EL (cell line): Measurements from ENCODE around the gene RIMS1.
A peak's percentile ranks its signal among the peaks of the same experiment; 100 is the strongest.

Source experiments
- DNase-seq: peaks from one replicate; pipeline ENCODE4 v3.0.0-alpha.2; 2016

The RIMS1 gene

DNA sequence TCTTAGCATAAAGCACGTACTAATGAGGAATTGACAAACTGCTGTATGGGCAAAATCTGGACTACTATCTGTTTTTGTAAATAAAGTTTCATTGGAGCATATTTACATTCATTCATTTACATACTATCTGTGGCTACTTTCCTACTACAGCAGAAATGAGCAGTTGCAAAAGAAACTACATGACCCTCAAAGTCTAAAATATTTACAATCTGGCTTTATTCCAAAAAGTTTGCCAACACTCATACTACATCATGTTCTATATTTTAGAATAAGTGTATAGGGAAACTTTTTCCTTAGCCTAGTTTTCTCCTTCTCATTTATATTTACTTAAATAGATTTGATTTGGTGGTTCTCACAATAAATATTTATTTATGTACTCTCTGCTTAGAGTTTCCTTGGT is 208.2 kb downstream of the RIMS1 start:
- no peak for DNase-seq

GRCh38 chr6:72102561-72102960 is 216.2 kb downstream of the RIMS1 start:
- no peak for DNase-seq

DNA sequence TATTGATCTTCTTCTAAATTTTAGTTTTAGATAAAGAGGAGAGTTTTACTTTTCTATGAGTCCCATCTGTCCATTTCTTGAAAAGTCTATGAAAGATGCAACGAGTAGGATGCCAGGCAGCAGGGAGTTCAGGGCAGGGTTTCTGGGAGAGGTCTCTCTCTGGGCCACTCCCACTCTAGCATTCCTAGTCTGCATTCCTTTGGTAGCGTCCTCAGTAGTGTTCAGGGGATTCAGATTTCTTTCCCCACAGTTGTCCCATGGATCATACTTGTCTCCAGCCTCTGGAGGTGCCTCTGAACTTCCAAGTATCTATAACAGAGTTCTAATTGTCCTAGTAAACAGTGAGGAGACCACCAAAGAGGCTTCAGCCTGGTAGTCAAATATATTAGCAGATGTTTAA is 225.3 kb downstream of the RIMS1 start:
- no peak for DNase-seq

GRCh38 chr6:72130327-72130726 is 244.0 kb downstream of the RIMS1 start:
- no peak for DNase-seq

DNA sequence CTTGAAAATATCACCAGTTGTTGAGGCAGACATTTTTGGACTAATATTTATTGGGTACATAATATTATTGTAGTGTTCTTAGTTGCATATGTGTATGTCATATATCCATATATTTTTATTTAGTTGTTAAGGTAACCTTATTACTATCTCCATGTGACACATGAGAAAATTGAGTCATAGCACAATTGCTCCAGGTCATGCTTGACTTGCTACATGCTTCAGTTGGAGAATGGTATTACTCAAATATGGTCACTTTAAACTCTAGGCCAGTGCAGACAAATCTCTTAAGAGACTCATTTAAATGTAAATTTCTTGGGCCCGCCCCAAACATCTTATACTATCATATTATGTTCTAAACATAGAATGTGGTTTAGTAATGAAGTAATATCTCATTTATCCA is 246.1 kb downstream of the RIMS1 start:
- no peak for DNase-seq

- peak; percentile 6 for DNase-seq
Measured at GRCh38 chr6:72132851-72133250, 246.5 kb downstream of the RIMS1 start.

- no peak for DNase-seq
Measured at GRCh38 chr6:72133324-72133723, 247.0 kb downstream of the RIMS1 start.

GRCh38 chr6:72140795-72141194 is 254.4 kb downstream of the RIMS1 start:
- no peak for DNase-seq

- DNase-seq: no peak
Measured at GRCh38 chr6:72149715-72150114, 263.4 kb downstream of the RIMS1 start.

GRCh38 chr6:72151742-72152141 is 265.4 kb downstream of the RIMS1 start:
- no peak for DNase-seq

- DNase-seq: no peak
Measured at GRCh38 chr6:72175916-72176315, 289.6 kb downstream of the RIMS1 start.

DNA sequence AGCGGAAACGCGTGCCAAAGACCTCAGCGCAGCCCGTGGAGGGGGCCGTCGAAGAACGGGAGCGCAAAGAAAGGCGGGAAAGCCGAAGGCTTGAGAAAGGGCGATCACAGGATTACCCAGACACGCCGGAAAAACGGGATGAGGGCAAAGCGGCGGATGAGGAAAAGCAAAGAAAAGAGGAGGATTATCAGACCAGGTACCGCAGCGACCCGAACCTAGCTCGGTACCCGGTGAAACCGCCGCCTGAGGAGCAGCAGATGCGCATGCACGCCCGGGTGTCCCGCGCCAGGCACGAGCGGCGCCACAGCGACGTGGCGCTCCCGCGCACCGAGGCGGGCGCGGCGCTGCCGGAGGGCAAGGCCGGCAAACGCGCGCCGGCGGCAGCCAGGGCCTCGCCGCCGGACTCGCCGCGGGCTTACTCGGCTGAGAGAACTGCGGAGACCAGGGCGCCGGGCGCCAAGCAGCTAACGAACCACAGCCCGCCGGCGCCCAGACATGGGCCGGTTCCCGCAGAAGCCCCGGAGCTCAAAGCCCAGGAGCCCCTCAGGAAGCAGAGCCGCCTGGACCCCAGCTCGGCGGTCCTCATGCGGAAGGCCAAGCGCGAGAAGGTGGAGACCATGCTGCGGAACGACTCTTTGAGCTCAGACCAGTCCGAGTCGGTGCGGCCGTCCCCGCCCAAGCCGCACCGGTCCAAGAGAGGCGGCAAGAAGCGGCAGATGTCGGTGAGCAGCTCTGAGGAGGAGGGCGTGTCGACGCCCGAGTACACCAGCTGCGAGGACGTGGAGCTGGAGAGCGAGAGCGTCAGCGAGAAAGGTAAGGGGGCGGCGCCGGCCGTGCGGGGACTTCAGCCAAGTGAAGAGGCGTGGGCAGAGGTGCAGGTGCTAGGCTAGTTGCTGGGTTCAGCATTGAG is 296.2 kb downstream of the RIMS1 start:
- peak; percentile 31 for DNase-seq

- DNase-seq: no peak
Measured at GRCh38 chr6:72203983-72204382, 317.6 kb downstream of the RIMS1 start.

- no peak for DNase-seq
Measured at GRCh38 chr6:72205500-72205899, 319.1 kb downstream of the RIMS1 start.

DNA sequence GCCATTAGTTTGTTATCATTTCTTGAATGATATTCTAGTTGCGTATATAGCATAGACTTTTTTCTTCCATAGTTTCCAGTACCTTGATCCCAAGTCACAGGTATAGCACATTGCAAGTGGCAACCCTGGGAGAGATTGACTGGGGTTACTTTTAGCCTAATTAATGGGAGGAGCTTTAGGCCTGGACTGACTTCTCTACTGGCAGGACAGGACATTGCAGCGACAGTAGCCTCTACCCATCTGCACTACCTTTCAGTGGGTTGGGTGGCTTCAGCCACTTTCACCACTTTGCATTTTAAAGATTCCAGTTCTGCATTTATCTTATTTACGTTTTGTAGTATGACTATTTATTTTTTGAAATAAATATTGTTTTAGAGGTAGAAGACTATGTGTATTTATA is 320.3 kb downstream of the RIMS1 start:
- no peak for DNase-seq

DNA sequence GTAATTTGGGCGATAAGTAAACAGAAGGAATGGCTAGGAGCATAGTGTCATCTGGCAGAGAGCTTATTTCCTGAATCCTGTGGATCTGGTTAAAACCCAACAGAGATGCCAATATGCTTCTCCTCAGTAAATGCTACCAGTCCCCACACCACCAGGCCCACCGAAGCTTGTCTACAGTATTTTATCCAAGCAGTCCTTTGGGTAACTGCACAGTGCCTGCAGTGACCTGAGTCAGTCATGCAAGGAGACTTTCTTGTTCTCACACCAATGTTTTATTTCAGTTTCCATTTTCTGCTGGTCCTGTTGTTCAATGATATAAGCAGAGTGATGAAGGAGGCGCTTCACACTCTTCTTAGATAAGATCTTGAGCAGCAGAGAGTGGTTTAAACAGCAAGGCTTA is 326.3 kb downstream of the RIMS1 start:
- no peak for DNase-seq

- DNase-seq: no peak
Measured at GRCh38 chr6:72213654-72214053, 327.3 kb downstream of the RIMS1 start.

GRCh38 chr6:72216222-72217068 is 330.1 kb downstream of the RIMS1 start:
- no peak for DNase-seq

DNA sequence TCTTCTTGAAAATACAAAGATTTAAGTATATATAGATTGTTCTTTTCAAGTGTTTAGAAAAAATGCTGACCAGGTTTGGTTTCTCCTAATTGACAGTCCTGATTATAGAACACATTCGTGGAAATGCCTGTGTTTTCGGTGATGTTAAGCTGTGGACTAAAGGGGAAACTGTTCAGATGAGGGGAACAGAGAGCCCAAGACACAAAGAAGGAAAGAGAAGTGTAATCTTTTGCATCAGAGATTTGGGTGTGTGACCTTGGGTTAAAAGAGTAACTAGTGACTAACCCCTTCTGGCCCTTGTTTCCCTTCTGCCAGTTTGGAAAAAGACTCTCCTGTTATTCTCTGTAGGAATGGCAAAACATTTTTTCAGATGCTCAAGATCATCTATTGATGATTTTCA is 331.3 kb downstream of the RIMS1 start:
- no peak for DNase-seq

DNA sequence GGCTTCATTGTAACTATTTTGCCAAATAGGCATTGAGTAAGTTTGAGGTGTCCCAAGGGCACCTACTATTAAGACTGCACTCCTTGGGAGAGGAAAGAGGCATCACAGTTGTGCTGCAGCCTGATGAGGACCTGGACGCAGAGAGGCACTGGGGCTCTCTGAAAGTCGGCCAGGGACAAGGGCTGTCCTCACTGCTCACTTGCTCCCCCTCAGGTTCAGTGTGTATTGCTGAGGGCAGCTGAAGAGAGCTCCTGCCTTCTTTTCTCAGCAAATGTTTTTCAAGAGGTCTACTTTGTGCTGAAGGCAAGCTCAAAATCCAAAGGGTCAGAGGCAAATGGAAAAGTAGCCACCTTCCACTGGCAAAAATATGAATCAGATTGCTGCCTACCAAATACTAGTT is 331.8 kb downstream of the RIMS1 start:
- peak; percentile 40 for DNase-seq

- DNase-seq: no peak
Measured at GRCh38 chr6:72219536-72219935, 333.2 kb downstream of the RIMS1 start.

- DNase-seq: no peak
Measured at GRCh38 chr6:72238021-72238420, 351.7 kb downstream of the RIMS1 start.

GRCh38 chr6:72238900-72239299 is 352.6 kb downstream of the RIMS1 start:
- DNase-seq: peak; percentile 22

DNA sequence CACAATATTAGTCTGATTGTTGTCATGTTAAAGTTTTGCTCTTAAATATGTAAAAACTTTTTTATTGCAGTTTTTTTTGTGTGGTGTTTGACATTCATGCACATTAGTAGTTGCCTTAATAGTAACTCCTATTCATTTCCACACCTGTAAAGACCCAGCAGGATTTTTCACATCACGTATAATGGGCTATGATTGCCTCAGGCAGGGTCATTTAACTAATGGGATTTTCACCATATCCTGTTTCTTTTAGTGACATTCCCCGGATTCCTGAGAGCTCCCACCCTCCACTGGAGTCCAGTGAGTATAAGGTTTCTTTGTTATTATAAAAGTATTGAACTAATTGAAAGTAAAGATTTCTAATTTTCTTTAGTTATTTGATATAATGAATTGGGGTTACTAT is 359.2 kb downstream of the RIMS1 start:
- peak; percentile 68 for DNase-seq
